ENCODE data around the gene PSG4. TPM values are rescaled to one million over a fixed set of nuclear protein-coding genes. Genes with fewer than 3 reads are reported as not detected.

The PSG4 gene
- not detected in 2 replicates for total RNA-seq

DNA sequence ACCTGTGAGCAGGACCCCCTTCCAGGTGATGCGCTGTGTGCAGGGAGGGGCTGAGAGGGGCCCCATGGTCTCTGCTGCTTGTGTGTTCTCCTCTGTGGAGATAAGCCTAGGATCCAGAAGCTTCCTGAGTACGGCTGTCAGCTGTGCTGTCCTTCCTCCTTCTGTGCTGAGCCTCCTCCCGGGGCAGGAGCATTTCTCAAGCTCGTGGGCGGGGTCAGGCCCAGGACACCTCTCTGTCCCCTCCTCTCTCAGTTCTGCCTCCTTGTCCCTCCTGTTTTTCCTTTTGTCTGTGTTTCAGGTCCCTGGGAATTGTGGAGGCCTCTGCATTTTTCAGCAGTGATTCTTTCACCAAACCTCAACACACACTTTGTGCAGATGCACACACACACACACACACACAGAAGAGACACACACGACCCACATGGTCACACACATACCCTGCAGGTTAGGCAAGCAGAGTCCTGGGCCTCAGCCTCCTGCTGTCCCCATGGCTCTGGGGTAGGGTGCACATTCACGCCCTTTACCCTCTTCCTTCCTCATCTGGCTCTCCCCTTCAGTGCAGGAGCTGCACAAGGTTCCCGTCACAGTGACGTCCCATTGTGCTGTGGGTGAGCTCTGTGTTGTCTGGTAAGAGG, at the start of gene PSG4:
Gene PSG4 (minus strand): TSS at position 168 of the 635 bp plus-strand sequence. CDS start 102 bp downstream, at position 66.

DNA sequence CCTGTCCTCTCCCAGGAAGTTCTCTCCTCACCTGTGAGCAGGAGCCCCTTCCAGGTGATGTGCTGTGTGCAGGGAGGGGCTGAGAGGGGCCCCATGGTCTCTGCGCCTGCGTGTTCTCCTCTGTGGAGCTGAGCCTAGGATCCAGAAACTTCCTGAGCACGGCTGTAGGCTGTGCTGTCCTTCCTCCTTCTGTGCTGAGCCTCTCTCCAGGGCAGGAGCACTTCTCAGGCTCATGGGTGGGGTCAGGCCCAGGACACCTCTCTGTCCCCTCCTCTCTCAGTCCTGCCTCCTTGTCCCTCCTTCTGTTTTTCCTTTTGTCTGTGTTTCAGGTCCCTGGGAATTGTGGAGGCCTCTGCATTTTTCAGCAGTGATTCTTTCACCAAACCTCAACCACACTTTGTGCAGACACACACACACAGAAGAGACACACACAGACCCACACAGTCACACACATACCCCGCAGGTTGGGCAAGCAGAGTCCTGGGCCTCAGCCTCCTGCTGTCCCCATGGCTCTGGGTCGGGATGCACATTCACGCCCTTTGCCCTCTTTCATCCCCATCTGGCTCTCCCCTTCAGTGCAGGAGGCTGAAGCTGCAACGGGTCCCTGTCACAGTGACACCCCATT, 19.0 kb downstream of the PSG4 start, which contains the start of gene PSG5:
Gene PSG5 (minus strand): TSS at position 226 of the 625 bp plus-strand sequence. CDS start 131 bp downstream, at position 95.

Other genes starting within 250 kb of the PSG4 start
- gene PSG11, start 179.2 kb downstream of the PSG4 start, total RNA-seq, result not detected in 2 replicates
- gene PSG2, start 122.9 kb downstream of the PSG4 start, total RNA-seq, result not detected in 2 replicates
- not detected in 2 replicates for gene PSG5, start 19.1 kb downstream of the PSG4 start, total RNA-seq
- gene PSG9, start 63.9 kb upstream of the PSG4 start, total RNA-seq, result not detected in 2 replicates
- gene CD177, start 148.0 kb upstream of the PSG4 start, total RNA-seq, result under 0.01 and 0.09 TPM in 2 replicates
- not detected in 2 replicates for gene TEX101, start 209.3 kb upstream of the PSG4 start, total RNA-seq